Stimulated activated memory B cell treated with anti-CD40 and anti-IgM and Interleukin-4, amounts not matched to agents 10 μg/mL and 1 μg/mL and 100 μg/mL, for 72 hours (primary cell): ENCODE results near the gene CCSER1.
A peak's percentile ranks its signal among the peaks of the same experiment; 100 is the strongest.

Experiments
- ATAC-seq: fragments of 150-1000 bp; cut with Tn5 transposase; 2 replicates; pipeline ENCODE4 v1.10.0; 2021
- H3K27ac Mint-ChIP-seq: one replicate; pipeline ENCODE4 v1.8.0; 2022; ENCODE audit warnings: mild to moderate bottlenecking, mixed read lengths
- H3K27me3 Mint-ChIP-seq: one replicate; pipeline ENCODE4 v1.8.0; 2022; ENCODE audit warnings: mixed read lengths
- H3K36me3 Mint-ChIP-seq: one replicate; pipeline ENCODE4 v1.8.0; 2022; ENCODE audit warnings: mixed read lengths
- H3K4me1 Mint-ChIP-seq: one replicate; pipeline ENCODE4 v1.8.0; 2022; ENCODE audit warnings: mixed read lengths
- H3K4me3 Mint-ChIP-seq: one replicate; pipeline ENCODE4 v1.8.0; 2022; ENCODE audit warnings: mild to moderate bottlenecking, moderate library complexity, mixed read lengths
- H3K9me3 Mint-ChIP-seq: one replicate; pipeline ENCODE4 v1.8.0; 2022; ENCODE audit warnings: mixed read lengths

Gene CCSER1

GRCh38 chr4:90207887-90208454 is 80.8 kb downstream of the CCSER1 start:
- Mint-ChIP-seq H3K4me3 (no peak overlapping the region), H3K4me1 (peaks cover 26% of the 10 kb centered on the region), H3K27me3 (no peaks in the 10 kb centered on the region), H3K9me3 (peaks cover 16% of the 10 kb centered on the region), H3K36me3 (peaks cover 47% of the 10 kb centered on the region), H3K27ac (no peak overlapping the region)
- ATAC-seq, result no peak

DNA sequence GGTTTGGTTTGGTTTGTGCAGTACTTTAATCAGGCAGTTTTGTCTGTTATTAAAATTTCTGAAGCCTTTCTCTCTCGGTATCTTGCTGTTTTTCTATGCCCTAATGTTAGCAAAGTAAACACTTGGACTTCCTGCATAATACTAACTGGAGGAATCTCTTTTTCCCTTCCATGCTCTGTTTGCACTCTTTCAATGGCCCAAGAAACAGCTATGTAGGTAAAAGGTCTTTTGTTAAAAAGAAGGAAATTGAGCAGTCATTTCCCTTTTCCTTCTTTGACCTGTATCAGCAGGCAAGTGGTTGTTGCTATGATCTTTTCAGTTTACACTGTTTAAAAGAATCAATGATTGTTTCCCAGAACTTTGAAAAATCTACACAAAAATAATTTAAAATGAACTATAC is 82.7 kb downstream of the CCSER1 start:
- Mint-ChIP-seq H3K4me1 (peaks cover 19% of the 10 kb centered on the region), H3K9me3 (peaks cover 13% of the 10 kb centered on the region), H3K36me3 (peaks cover 28% of the 10 kb centered on the region), H3K4me3 (no peak overlapping the region), H3K27ac (no peak overlapping the region), H3K27me3 (no peaks in the 10 kb centered on the region)
- no peak for ATAC-seq

DNA sequence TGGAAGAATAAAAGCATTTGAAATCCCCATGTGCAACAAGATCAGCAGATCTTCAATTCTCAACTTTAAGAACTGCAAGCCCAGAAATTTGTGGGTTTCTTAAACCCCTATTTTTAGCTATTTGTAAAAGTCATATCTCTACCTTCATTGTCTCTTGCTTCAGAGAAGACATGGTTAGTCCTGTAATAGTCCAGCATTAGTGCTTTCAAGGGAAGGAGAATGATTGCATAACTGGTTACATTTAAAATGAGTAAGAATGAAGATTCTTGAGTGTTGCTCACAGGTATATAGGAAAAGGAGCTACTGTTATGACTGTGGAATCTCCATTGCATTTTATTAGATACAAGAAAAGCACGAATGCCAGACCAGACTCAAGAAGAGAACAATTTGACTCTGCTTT is 84.0 kb downstream of the CCSER1 start:
- H3K4me1 Mint-ChIP-seq, result peaks cover 16% of the 10 kb centered on the region

GRCh38 chr4:90215286-90215685 is 88.1 kb downstream of the CCSER1 start:
- no peaks in the 10 kb centered on the region for H3K9me3 Mint-ChIP-seq
- H3K36me3 Mint-ChIP-seq, result no peaks in the 10 kb centered on the region
- ATAC-seq, result peak; percentile 63
- no peaks in the 10 kb centered on the region for H3K27me3 Mint-ChIP-seq
- H3K4me3 Mint-ChIP-seq, result no peak overlapping the region
- H3K4me1 Mint-ChIP-seq, result peaks cover 15% of the 10 kb centered on the region
- H3K27ac Mint-ChIP-seq, result no peak overlapping the region

More for the DNA sequence above, 84.0 kb downstream of the CCSER1 start:
- H3K9me3 Mint-ChIP-seq, result peaks cover 4% of the 10 kb centered on the region
- H3K27me3 Mint-ChIP-seq, result no peaks in the 10 kb centered on the region
- H3K27ac Mint-ChIP-seq, result no peak overlapping the region
- peaks cover 15% of the 10 kb centered on the region for H3K36me3 Mint-ChIP-seq
- no peak for ATAC-seq
- no peak overlapping the region for H3K4me3 Mint-ChIP-seq

DNA sequence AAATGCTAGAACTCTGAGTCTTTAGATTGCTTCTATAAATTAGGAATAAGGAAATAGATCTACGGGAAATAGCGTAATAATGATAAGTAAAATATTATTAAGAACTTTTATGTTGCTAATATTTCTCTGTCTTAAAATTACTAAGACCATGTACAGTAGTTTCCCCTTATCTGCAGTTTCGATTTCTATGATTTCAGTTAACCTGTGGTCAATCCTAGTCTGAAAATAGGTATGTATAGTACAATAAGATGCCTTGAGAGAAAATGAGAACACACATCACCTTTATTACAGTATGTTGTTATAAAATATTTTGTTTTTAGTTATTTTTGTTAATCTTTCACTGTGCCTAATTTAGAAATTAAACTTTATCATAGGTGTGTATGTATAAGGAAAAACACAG is 92.6 kb downstream of the CCSER1 start:
- Mint-ChIP-seq H3K27ac (no peak overlapping the region), H3K4me3 (no peak overlapping the region), H3K27me3 (no peaks in the 10 kb centered on the region), H3K4me1 (peaks cover 15% of the 10 kb centered on the region), H3K9me3 (no peaks in the 10 kb centered on the region), H3K36me3 (no peaks in the 10 kb centered on the region)
- no peak for ATAC-seq

DNA sequence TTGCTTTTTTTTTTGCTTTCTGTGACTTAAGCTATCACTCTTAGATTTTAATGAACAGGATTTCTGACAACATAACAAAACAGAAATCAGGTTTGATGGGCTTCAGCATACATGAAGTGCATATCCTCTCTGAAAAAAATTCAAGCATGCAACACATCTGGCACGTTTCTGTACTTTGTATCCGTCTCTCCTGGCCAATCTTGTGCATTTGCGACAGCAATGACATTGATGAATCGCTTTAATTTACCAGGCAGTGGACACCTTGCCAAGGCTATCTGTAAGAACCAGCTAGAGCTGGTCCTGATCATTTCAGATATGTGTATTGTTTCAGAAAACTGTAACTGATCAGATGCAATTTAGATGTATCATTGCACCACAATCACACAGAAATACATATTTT is 93.3 kb downstream of the CCSER1 start:
- no peaks in the 10 kb centered on the region for H3K9me3 Mint-ChIP-seq
- no peaks in the 10 kb centered on the region for H3K27me3 Mint-ChIP-seq
- ATAC-seq, result no peak
- peaks cover 14% of the 10 kb centered on the region for H3K4me1 Mint-ChIP-seq
- no peak overlapping the region for H3K4me3 Mint-ChIP-seq
- H3K27ac Mint-ChIP-seq, result no peak overlapping the region
- H3K36me3 Mint-ChIP-seq, result no peaks in the 10 kb centered on the region

DNA sequence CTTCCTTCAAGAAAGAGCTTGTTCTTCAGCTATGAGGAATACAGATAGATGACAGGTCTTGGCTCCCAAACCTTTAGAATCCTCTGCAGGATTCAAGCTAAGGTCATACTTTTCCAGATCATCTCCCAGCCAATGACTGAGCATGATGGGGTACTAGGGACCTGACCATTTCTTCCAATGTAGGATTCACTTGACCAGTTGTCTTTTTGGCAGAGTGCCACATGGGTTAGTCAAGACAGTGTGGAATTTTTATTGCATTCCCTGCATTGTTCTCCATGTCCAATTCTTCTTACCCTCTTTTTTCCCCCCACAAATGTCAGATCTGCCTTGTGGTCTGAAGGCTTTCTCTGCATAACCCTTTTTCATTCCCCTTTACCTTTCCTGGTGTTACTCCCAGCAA is 99.5 kb downstream of the CCSER1 start:
- H3K4me1 Mint-ChIP-seq, result peaks cover 5% of the 10 kb centered on the region
- H3K9me3 Mint-ChIP-seq, result peaks cover 3% of the 10 kb centered on the region
- H3K27ac Mint-ChIP-seq, result no peak overlapping the region
- no peak for ATAC-seq
- no peak overlapping the region for H3K4me3 Mint-ChIP-seq
- no peaks in the 10 kb centered on the region for H3K36me3 Mint-ChIP-seq
- no peaks in the 10 kb centered on the region for H3K27me3 Mint-ChIP-seq

DNA sequence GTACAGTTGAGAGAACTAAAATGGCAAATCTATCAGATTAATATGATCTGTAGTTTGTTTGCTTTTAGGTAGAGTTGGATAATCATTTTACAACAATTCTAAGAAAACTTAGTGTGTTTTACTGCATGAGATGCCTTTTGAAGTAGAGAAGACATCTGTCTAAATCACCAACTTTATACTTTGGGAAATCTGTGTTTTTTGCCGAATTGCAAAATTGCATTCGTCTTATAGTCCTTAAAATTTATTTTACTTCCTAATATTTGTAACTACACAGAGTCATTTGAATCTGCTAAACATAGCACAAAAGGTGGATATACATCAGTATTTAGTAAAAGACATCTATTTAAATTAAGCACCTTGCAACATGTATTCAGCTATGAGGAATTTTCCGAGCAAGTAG is 100.0 kb downstream of the CCSER1 start:
- Mint-ChIP-seq H3K4me1 (peaks cover 5% of the 10 kb centered on the region), H3K36me3 (no peaks in the 10 kb centered on the region), H3K4me3 (no peak overlapping the region), H3K27ac (no peak overlapping the region), H3K9me3 (peaks cover 3% of the 10 kb centered on the region), H3K27me3 (no peaks in the 10 kb centered on the region)
- no peak for ATAC-seq

DNA sequence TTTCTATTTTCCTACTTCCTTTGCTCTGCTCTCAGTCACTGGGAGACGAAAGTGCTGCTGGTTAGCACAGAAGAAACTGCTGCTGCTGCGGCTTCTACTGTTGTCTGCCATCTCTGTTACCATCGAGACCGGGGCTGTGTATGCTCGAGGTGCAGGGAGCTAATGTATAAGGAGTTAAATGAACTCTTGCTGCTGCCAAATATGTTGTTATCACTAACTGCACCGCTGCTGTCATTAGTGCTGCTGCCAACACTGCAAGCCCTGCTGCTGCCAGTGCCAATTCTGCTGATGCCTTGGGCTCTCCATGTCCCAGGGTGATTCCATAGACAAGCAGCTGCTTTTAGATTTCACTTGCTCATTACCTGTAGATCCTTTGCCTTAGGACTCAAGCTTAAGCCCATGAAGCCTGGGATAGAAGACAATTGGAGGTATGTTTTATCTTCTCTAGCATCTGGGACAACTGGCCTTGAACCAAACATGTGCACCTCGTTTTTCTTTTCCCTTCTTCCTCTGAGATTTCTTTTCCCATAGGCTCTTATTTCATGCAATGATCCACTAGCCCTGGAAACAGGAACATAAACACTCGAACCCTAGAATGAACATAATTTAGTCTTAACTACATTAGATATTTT is 107.8 kb downstream of the CCSER1 start:
- no peaks in the 10 kb centered on the region for H3K9me3 Mint-ChIP-seq
- H3K27me3 Mint-ChIP-seq, result no peaks in the 10 kb centered on the region
- no peak overlapping the region for H3K27ac Mint-ChIP-seq
- H3K4me1 Mint-ChIP-seq, result peaks cover 6% of the 10 kb centered on the region
- no peak for ATAC-seq
- no peaks in the 10 kb centered on the region for H3K36me3 Mint-ChIP-seq
- no peak overlapping the region for H3K4me3 Mint-ChIP-seq

DNA sequence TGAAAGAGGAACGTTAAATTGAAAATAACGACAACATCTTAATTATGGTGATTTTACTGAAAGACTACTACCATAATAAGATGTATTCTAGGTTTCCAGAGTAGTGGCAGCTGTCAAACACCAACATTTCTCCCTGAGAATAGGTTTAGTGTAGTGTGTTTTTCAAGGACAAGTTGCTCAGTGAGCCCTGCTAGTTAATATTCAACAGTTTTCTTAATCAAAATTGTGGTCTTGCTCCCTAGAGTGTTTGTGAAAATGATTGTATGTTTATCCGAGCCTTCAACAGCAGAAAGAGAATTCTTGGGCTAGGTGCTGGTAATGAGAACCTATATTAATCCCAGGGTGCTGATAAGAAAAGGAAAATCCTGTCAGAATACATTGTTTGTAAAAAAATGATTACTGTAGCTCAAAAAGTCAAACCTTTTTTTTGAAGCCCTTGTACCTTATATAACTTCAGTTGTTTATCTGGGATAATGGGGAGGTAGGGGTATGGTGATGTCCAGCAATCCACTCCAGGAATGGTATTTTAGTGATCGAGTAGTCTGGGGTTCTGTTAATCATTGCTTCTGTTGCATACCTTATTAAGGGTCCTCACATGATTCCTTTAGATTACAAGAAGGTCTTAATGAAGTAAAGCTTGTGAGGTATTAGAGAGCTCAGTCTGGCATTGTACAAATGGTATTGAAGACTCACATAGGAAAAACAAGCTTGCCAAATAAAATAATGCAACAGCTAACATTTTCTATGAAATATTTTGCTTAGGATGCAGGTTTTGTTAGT is 110.7 kb downstream of the CCSER1 start:
- H3K4me3 Mint-ChIP-seq, result no peak overlapping the region
- no peak for ATAC-seq
- no peaks in the 10 kb centered on the region for H3K9me3 Mint-ChIP-seq
- H3K27me3 Mint-ChIP-seq, result no peaks in the 10 kb centered on the region
- no peak overlapping the region for H3K27ac Mint-ChIP-seq
- H3K36me3 Mint-ChIP-seq, result no peaks in the 10 kb centered on the region
- H3K4me1 Mint-ChIP-seq, result peaks cover 6% of the 10 kb centered on the region

DNA sequence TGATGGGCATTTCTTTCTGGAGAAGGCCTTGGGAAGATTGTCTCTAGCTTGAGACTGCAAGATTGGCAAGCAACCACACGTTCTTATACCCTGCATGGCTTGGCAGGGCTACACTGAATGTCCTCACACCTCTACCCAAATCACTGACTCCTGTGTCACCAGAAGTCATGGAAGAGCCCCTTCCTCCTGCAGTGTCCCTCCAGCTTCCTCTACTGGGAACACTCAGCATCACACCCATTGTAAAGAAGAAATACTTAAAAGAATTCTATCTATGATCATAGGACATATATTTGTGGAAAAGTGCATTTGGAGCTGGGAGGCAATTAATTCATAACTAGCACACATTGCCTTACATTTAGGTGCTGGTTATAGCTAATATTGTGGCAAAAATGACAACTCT is 113.1 kb downstream of the CCSER1 start:
- Mint-ChIP-seq H3K27me3 (no peaks in the 10 kb centered on the region), H3K27ac (no peak overlapping the region), H3K9me3 (no peaks in the 10 kb centered on the region), H3K36me3 (no peaks in the 10 kb centered on the region), H3K4me1 (peaks cover 8% of the 10 kb centered on the region), H3K4me3 (no peak overlapping the region)
- ATAC-seq, result no peak

- H3K4me3 Mint-ChIP-seq, result no peak overlapping the region
- no peak overlapping the region for H3K27ac Mint-ChIP-seq
- H3K36me3 Mint-ChIP-seq, result no peaks in the 10 kb centered on the region
- H3K27me3 Mint-ChIP-seq, result no peaks in the 10 kb centered on the region
- ATAC-seq, result no peak
- H3K4me1 Mint-ChIP-seq, result peaks cover 10% of the 10 kb centered on the region
- H3K9me3 Mint-ChIP-seq, result no peaks in the 10 kb centered on the region
These were observed 113.8 kb downstream of the CCSER1 start for GRCh38 chr4:90241008-90241407.

DNA sequence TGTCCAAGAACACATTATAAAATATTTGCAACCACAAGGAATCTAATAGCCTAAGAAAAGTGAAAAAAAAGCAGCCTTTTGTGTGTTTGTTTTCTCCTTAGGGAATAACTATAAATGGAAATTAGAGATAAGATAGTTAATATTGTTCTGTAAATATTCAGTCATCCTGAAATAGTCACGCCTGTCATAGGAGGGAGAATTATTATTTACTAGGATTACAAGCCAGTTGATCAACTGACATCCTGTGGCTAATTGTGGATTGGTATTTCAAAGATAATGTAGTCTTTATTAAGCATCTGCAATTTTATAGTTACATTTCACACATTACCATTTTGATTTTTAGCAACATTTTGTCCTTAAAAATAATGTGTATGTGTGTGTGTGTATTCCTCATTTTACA is 118.6 kb downstream of the CCSER1 start:
- Mint-ChIP-seq H3K4me3 (no peak overlapping the region), H3K4me1 (peaks cover 29% of the 10 kb centered on the region), H3K9me3 (no peaks in the 10 kb centered on the region), H3K36me3 (no peaks in the 10 kb centered on the region), H3K27ac (no peak overlapping the region), H3K27me3 (no peaks in the 10 kb centered on the region)
- ATAC-seq, result no peak

DNA sequence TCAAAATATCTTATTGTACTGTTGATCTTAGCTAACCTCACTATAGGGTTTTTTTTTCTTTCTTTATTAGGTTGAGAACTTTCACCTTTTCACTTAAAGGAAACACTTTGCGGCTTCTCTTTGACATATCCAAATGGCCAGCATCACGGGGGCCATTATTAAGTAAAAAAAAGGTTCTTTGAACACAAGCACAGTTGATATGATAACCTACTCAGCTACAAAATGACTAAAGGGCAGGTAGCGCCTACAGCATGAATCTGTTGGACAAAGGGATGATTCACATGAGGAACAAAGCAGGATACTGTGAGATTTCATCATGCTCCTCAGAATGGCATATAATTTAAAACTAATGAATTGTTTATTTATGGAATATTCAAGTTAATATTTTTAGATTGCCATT is 119.6 kb downstream of the CCSER1 start:
- Mint-ChIP-seq H3K9me3 (no peaks in the 10 kb centered on the region), H3K4me1 (peaks cover 29% of the 10 kb centered on the region), H3K27ac (no peak overlapping the region), H3K36me3 (no peaks in the 10 kb centered on the region), H3K27me3 (no peaks in the 10 kb centered on the region), H3K4me3 (no peak overlapping the region)
- ATAC-seq, result no peak

DNA sequence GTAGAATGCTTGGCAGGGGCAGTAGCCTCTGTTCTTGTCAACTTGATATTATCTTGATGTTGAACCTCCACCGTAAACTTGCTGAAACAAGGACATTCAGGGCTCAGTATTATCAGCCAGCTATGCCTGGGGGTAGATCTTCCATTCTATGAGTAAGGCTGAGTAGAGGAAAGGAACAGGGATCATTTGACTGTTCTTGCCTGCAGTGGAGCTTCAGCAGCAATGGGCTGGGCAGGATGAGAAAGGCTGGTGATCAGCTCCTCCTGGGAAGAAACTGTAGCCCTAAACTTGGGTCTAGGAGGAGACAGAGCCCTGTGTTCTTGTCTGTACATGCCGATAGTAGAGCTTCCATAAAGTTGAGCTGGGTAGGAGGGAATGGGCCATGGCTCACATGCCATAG is 127.2 kb downstream of the CCSER1 start:
- H3K27ac Mint-ChIP-seq, result no peak overlapping the region
- peaks cover 15% of the 10 kb centered on the region for H3K36me3 Mint-ChIP-seq
- H3K4me1 Mint-ChIP-seq, result peaks cover 26% of the 10 kb centered on the region
- H3K27me3 Mint-ChIP-seq, result no peaks in the 10 kb centered on the region
- H3K4me3 Mint-ChIP-seq, result no peak overlapping the region
- no peak for ATAC-seq
- H3K9me3 Mint-ChIP-seq, result peaks cover 4% of the 10 kb centered on the region

GRCh38 chr4:90274175-90274574 is 147.0 kb downstream of the CCSER1 start:
- no peak for ATAC-seq
- no peak overlapping the region for H3K27ac Mint-ChIP-seq
- H3K36me3 Mint-ChIP-seq, result no peaks in the 10 kb centered on the region
- peaks cover 3% of the 10 kb centered on the region for H3K9me3 Mint-ChIP-seq
- no peaks in the 10 kb centered on the region for H3K27me3 Mint-ChIP-seq
- H3K4me1 Mint-ChIP-seq, result no peaks in the 10 kb centered on the region
- H3K4me3 Mint-ChIP-seq, result no peak overlapping the region
